SK-MEL-5 (cell line): ENCODE measurements around the gene TBC1D25. TPM values are rescaled to one million over a fixed set of nuclear protein-coding genes. Genes with fewer than 3 reads are reported as not detected.

Source experiments
- DNase-seq: peaks from one replicate; pipeline ENCODE4 v3.0.0-alpha.2; 2016; ENCODE audit warnings: low read depth, low spot score
- in situ Hi-C: cut with HindIII; loops from 2 replicates; pipeline ENCODE4 v1.10.0; 2016; ENCODE audit warnings: low sequenced_read_pairs, high pct_unique_total_duplicates, low pct_unique_long_range_greater_than_20kb
- small RNA-seq, 2 experiments: library from RNA; depleted of rRNA; stranded (forward); fragments of <200 nt; gene quantifications; one replicate each; pipeline ENCODE3, GENCODE V24; 2014
- total RNA-seq: library from RNA; depleted of rRNA; stranded (reverse); fragments of >200 nt; shearing (Covaris generic); gene quantifications from 2 replicates; pipeline ENCODE4 v1.2.3, GENCODE V29; 2014; rRNA removed

TBC1D25 gene
- total RNA-seq, 1 experiment from 2014 or later, result 4.7 TPM

DNA sequence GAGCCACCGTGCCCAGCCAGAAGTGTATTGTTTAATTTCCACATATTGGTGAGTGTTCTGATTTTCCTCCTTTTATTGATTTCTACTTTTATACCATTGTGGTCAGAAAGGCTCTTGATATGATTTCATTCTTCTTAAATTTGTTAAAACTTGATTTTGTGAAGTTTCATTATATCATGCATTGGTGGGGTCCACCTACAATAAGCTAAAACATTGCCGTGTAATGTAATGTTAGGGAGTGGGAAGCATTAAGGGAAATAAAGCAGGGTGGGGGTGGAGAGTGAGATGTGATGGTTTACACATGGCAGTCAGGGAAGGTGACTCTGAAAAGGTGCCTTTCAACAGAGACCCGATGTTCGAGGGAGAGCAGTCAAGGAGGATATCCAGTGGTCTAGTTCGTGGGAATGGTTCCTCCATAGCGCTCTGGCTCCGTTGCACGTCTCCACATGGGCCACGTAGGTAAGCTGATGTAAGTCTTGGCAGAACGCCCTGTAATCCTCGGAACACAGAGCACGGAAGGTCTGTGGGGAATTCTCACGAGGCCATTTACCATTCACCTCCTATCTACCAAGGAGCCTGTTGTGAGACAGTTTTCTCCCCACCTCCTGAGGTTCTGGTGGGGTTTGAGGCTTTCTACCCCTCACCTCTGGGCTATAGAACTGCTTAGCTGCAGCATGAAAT lies 50.1 kb downstream of the TBC1D25 start:
- in situ Hi-C loops, result no loop called here
- DNase-seq, result no peak

DNA sequence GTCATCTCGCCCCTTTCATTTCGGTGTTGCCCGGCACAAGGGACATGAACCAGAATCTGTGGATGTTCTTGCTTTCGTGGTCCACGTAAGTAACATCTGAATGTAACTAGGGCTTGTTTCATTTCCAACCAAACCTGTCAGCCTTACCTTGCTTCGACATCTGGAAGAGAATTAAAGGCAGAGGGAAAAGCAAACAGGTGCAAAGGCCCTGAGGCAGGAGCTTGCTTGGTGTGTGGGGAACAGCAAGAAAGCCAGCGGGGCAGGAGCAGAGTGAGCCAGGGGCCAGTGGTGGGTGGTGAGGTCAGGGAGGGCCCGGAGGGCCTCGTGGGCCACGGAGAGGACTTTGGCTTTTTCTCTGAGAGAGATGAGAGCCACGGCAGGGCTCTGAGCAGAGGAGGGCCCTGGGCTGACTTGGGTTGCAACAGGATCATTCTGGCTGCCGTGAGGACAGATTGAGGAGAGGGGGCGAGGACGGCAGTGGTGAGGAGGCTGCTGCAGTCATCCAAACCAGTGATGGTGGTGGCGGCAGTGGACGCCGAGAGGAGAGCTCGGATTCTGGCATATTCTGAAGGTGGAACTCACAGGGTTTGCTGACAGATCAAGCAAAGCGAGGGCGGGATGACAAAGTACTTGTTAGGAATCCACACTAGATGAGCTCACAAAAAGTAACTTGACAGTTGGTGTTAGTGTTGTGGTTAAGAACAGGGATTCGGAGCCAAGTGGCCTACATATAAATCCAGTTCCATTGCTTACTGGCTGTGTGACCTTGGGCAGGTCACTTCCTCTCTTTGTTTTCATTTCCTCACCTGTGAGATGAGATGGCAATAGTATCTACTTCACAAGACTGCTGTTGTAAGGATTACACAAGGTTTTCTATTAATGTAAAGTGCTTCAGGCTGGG lies 50.9 kb downstream of the TBC1D25 start:
- in situ Hi-C loops, result no loop called here
- DNase-seq, result no peak

DNA sequence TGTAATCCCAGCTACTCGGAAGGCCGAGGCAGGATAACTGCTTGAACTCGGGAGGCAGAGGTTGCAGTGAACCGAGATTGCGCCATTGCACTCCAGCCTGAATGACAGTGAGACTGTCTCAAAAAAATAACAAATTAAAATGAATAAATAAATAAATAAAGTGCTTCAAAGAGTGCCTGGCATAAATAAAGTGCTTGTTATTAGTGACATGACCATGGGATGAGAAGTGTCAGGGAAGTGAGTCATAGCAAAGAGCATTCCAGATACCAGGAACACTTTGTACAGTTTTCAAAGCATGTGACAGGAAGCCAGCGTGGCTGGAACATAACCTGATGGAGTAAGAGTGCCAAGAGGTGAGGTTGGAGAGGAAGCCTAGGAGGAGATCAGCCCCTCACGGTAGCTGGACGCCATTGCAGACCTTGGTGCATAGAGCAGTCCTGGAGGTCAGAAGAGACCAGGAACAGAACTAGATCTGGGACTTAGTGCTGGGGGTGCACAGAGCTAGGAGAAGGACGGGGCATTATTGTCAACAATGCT lies 51.8 kb downstream of the TBC1D25 start:
- DNase-seq, result peak; percentile 73
- in situ Hi-C loops, result no loop called here

DNA sequence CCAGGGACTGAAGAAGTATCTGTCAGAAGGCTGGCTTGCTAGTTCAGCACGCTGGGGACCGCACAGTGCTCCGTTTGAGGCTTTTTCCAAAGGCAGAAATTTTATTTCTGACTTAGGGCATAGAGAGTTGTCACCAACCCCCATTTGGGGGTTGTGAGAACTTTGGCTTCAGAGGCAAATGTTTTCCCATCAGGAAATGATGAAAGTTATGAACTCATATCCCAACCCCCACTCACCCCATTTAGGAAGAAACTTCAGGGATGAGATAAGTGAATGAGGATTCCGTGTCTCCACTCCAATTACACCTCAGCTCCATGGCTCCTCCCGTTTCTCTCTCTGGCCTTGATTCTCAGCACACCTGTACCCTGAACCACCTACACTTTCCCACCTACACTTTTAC lies 53.5 kb downstream of the TBC1D25 start:
- in situ Hi-C loops, result no loop called here
- DNase-seq, result no peak

DNA sequence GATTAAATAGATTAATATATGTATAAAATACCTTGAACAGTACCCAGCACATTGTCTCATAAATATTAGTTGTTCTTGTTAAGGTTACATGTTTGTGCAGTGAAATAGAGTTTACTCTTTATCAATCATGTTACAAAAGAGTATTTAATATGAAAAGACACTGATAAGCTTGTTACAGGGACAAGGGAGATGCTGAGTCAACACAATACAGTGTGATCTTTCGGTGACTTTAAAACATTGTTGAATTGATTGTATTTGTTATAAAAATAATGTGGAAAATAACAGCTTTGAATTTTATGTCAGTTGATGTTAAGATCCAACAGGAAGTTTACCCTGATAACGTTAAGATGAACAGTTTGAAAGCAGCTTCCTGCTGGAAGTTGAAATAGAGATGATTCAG lies 56.4 kb downstream of the TBC1D25 start:
- in situ Hi-C loops, result no loop called here
- no peak for DNase-seq

DNA sequence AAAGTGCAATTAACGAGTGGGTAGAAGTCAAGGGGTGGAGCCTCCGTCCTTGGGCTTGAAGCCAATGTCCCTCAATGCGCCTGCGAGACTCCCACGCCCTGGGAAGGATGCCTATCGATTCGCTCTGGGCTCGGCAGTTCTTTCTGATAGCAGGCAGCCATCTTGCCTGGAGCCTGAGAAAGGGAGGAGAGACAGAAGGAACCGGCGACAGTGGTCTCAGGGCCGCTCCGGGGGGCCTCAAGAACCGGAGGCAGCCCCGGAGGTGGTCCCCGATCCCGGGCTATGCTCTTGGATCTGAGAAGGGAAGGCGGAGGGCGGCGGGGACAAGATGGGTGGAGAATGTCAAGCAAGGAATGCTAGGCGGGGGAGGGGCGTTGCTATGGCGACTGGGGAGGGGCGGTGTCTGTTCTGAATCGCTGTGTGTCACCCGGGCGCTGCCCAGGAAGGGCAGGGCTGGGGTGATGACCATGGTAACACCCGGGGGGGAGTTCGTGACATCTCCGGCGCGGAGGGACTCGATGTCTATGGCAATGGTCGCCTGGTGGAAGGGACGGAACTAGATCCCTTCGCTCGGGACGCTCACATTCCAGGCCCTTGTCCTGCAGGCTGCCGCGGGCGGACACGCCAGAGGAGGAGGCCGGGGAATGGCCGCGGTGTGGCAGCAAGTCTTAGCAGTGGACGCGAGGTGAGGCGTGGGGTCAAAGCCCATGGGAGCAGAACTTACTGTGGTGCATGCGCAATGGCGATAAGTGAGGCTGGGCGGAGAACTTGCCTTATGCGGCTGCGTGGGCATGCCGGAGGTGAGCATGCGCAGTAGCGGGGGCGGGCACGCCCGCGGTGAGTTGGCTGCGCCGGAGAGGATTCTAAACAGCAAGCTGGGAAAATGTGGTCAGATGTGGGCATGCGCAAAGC lies 58.1 kb downstream of the TBC1D25 start, which contains the start of gene WDR13:
Gene WDR13, plus strand, starts transcription at position 140 of the 912 bp plus-strand sequence. Its CDS starts 505 bp downstream, at position 645.
- DNase-seq, result peak; percentile 93
- in situ Hi-C loops, result no loop called here

DNA sequence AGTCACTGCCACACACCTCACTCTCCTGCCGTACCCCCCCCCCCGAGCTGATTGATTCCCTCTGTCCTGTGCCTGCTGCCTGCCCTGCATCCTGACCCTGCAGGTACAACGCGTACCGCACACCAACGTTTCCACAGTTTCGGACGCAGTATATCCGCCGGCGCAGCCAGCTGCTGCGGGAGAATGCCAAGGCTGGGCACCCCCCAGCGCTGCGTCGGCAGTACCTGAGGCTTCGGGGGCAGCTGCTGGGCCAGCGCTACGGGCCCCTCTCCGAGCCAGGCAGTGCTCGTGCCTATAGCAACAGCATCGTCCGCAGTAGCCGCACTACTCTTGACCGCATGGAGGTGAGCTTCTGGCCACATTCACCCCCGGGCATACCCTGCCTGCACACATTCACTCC lies 59.1 kb downstream of the TBC1D25 start:
- in situ Hi-C loops, result no loop called here
- DNase-seq, result no peak

DNA sequence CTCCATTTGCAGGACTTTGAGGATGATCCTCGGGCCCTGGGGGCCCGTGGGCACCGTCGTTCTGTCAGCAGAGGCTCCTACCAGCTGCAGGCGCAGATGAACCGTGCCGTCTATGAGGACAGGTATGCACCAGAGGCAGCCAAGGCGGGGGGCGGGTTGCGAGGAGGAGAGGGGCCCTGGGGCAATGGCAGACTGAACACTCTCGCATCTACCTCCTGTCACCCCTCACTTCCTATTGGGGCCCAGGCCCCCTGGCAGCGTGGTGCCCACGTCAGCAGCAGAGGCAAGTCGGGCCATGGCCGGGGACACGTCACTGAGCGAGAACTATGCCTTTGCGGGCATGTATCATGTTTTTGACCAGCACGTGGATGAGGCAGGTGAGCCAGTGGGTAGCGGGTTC lies 59.8 kb downstream of the TBC1D25 start:
- no peak for DNase-seq
- in situ Hi-C loops, result no loop called here

DNA sequence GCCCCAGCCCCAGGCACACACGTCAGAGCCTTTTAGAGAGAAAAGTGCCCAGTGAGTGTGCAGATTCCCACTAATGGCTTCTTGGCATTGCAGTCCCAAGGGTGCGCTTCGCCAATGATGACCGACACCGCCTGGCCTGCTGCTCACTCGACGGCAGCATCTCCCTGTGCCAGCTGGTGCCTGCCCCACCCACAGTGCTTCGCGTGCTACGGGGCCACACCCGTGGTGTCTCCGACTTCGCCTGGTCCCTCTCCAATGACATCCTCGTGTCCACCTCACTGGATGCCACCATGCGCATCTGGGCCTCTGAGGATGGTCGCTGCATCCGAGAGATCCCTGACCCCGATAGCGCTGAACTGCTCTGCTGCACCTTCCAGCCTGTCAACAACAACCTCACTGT lies 60.7 kb downstream of the TBC1D25 start:
- in situ Hi-C loops, result no loop called here
- DNase-seq, result no peak

DNA sequence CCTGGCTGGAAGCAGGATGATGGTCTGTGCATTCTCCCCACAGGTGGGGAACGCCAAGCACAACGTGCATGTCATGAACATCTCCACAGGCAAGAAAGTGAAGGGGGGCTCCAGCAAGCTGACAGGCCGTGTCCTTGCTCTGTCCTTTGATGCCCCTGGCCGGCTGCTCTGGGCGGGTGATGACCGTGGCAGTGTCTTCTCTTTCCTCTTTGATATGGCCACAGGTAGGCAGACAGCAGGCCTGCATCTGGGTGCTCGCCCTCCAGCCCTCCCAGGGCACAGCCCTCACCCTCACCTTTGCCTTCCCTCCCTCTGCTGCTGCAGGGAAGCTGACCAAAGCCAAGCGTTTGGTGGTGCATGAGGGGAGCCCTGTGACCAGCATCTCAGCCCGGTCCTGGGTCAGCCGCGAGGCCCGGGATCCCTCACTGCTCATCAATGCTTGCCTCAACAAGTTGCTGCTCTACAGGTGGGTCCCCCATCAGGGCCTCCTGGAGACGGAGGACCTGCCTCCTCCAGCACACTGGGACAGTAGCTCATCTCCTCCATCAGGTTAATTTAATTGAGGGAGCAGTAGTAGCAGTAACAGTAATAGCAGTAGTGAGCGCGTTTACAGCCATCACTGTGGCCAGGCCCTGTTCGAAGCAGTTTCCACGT lies 62.4 kb downstream of the TBC1D25 start:
- no peak for DNase-seq
- in situ Hi-C loops, result no loop called here

DNA sequence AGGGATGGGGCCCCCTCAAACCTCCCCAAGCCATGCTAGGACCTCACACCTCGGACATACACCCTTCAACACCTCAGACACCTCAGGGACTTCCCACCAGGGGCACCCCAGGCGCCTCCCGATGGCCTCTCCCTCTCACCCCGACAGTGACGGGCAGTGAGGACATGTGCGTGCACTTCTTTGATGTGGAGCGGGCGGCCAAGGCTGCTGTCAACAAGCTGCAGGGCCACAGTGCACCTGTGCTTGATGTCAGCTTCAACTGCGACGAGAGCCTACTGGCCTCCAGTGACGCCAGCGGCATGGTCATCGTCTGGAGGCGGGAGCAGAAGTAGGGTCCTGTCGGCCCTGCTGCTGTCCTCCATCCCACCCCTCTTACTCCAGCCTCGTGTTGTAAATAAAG lies 65.2 kb downstream of the TBC1D25 start:
- in situ Hi-C loops, result no loop called here
- DNase-seq, result no peak

DNA sequence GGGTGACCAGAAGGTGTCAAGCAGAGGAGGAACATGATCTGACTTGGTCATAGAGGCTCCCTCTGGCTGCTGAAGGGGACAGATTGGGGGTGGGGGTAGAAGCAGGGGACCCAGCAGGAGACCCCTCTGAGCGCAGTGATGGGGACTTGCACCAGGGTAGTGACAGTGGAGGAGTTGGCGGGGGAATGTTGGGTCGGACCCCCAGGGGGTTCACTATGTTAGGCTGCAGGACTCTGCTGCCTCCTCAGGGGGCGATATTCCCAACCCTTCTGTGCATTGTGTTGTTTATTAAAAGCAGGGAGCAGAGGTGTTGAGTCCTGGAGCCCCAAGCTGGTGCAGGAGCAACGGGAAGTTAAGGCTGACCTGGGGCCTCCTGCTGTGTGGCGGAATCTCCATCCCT lies 66.6 kb downstream of the TBC1D25 start:
- in situ Hi-C loops, result no loop called here
- no peak for DNase-seq

DNA sequence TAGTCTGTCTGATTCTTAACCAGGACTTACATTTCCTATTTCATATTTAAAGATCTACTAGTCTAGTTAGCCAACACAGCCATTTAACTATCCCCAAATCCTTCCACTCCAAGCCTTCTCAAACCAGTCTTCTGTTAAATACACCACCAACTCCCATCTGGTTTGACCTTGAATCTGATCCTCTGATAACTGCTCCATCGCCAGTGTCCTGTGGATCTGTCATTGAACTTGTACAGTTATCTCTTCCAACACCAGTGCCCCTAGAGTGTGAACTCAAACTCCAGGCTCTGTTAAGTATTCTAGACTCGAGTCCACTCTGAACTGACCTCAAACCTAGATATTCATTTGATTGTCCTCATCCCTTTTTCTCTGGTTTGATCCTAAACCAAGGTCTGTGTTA lies 72.2 kb downstream of the TBC1D25 start:
- no peak for DNase-seq
- in situ Hi-C loops, result no loop called here

Small RNA genes lying within 50 kb of the gene (small RNA-seq; reads per million reads assigned to genes)
- gene MRPL32P1, result 0 reads per million in 2 experiments

Other genes with a start within 250 kb of the TBC1D25 start
- not detected in 2 replicates for gene SSX3, start 183.0 kb upstream of the TBC1D25 start, total RNA-seq
- 0.42 TPM in 1 of 2 replicates, not detected in the other for gene SSX4, start 156.2 kb upstream of the TBC1D25 start, total RNA-seq
- gene SSX4B, start 127.8 kb upstream of the TBC1D25 start, total RNA-seq, result 0.42 TPM in 1 of 2 replicates, not detected in the other
- not detected in 2 replicates for gene SLC38A5, start 69.5 kb upstream of the TBC1D25 start, total RNA-seq
- 39.2 and 48.3 TPM in 2 replicates for gene FTSJ1, start 63.5 kb upstream of the TBC1D25 start, total RNA-seq
- 13.7 and 16.1 TPM in 2 replicates for gene PORCN, start 30.7 kb upstream of the TBC1D25 start, total RNA-seq
- gene EBP, start 17.9 kb upstream of the TBC1D25 start, total RNA-seq, result 50.2 and 53.6 TPM in 2 replicates
- gene RBM3, start 34.8 kb downstream of the TBC1D25 start, total RNA-seq, result 220 and 221 TPM in 2 replicates
- 46.8 and 50.4 TPM in 2 replicates for gene WDR13, start 57.8 kb downstream of the TBC1D25 start, total RNA-seq
- 0.42 TPM in 1 of 2 replicates, not detected in the other for gene WAS, start 144.1 kb downstream of the TBC1D25 start, total RNA-seq
- 6.5 and 6.9 TPM in 2 replicates for gene SUV39H1, start 157.0 kb downstream of the TBC1D25 start, total RNA-seq
- gene GLOD5, start 222.0 kb downstream of the TBC1D25 start, total RNA-seq, result not detected in 2 replicates
- gene GATA1, start 246.9 kb downstream of the TBC1D25 start, total RNA-seq, result not detected in 2 replicates